Measurements from ENCODE around the gene SLC35G3. TPM values are rescaled to one million over a fixed set of nuclear protein-coding genes. Genes with fewer than 3 reads are reported as not detected.

Gene SLC35G3
- total and polyA plus RNA-seq, 2 experiments from 2014 or later, result not detected

- no peaks in the 10 kb centered on the region for H3K9me2 ChIP-seq (ENCODE audit: insufficient read depth)
- no peaks in the 10 kb centered on the region for H3K79me2 ChIP-seq (replicated peaks; ENCODE audit: insufficient read depth)
- peaks cover 9% of the 10 kb centered on the region for H3K27me3 Mint-ChIP-seq (ENCODE audit: insufficient read depth, low read depth, poor library complexity)
- no peaks in the 10 kb centered on the region for H3K4me1 Mint-ChIP-seq
- no peak overlapping the region for H3K4me3 Mint-ChIP-seq
- no peak for DNase-seq (ENCODE audit: low spot score)
- no peak for TF ChIP-seq JUNB (IDR thresholded peaks at IDR 0.05; ENCODE audit: unreplicated experiment)
- no peak for TF ChIP-seq ZNF114 (CRISPR knock-in tag; IDR thresholded peaks at IDR 0.05)
- no peak for TF ChIP-seq ZNF331 (CRISPR knock-in tag; IDR thresholded peaks at IDR 0.05; ENCODE audit: low read depth)
- no peak for TF ChIP-seq ETS1 (IDR thresholded peaks at IDR 0.05)
- TF ChIP-seq, protein P1, sequence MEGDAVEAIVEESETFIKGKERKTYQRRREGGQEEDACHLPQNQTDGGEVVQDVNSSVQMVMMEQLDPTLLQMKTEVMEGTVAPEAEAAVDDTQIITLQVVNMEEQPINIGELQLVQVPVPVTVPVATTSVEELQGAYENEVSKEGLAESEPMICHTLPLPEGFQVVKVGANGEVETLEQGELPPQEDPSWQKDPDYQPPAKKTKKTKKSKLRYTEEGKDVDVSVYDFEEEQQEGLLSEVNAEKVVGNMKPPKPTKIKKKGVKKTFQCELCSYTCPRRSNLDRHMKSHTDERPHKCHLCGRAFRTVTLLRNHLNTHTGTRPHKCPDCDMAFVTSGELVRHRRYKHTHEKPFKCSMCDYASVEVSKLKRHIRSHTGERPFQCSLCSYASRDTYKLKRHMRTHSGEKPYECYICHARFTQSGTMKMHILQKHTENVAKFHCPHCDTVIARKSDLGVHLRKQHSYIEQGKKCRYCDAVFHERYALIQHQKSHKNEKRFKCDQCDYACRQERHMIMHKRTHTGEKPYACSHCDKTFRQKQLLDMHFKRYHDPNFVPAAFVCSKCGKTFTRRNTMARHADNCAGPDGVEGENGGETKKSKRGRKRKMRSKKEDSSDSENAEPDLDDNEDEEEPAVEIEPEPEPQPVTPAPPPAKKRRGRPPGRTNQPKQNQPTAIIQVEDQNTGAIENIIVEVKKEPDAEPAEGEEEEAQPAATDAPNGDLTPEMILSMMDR (conservative IDR thresholded peaks at IDR 0.05; ENCODE audit: low read depth in 2 of 2), result no peak
- TF ChIP-seq POLR2AphosphoS5 (IDR thresholded peaks at IDR 0.05; ENCODE audit: low read depth), result no peak
- no peak for TF ChIP-seq NANOG (IDR thresholded peaks at IDR 0.05; ENCODE audit: borderline replicate concordance)
- TF ChIP-seq STAT1 (IDR thresholded peaks at IDR 0.05; ENCODE audit: unreplicated experiment), result no peak
- TF ChIP-seq ZNF462 (CRISPR knock-in tag; IDR thresholded peaks at IDR 0.05), result no peak
- no peak for TF ChIP-seq EZH2phosphoT487 (IDR thresholded peaks at IDR 0.05; ENCODE audit: unreplicated experiment)
- no peak for TF ChIP-seq REST (IDR thresholded peaks at IDR 0.05; ENCODE audit: unreplicated experiment)
- TF ChIP-seq CREB1 (CRISPR knock-in tag; IDR thresholded peaks at IDR 0.05; ENCODE audit: low read depth), result no peak
- TF ChIP-seq EZH2 (IDR thresholded peaks at IDR 0.05; ENCODE audit: low read depth, unreplicated experiment), result no peak
- no peak overlapping the region for H3K4me3 ChIP-seq
- peaks cover 13% of the 10 kb centered on the region for H3K9me3 Mint-ChIP-seq
- H3K27ac Mint-ChIP-seq, result no peak overlapping the region
- H3K27ac ChIP-seq (ENCODE audit: low read depth), result no peak overlapping the region
- no peaks in the 10 kb centered on the region for H3K36me3 ChIP-seq (ENCODE audit: insufficient read depth)
- no peaks in the 10 kb centered on the region for H3K36me3 Mint-ChIP-seq (ENCODE audit: low read depth)
- H3K27me3 ChIP-seq (ENCODE audit: insufficient read depth), result no peaks in the 10 kb centered on the region
- H3F3A ChIP-seq (replicated peaks; ENCODE audit: low read depth), result no peaks in the 10 kb centered on the region
- H4K20me1 ChIP-seq (replicated peaks; ENCODE audit: insufficient read depth), result no peaks in the 10 kb centered on the region
- no peak for ATAC-seq
- H3K4me1 ChIP-seq (ENCODE audit: insufficient read depth), result no peaks in the 10 kb centered on the region
- H2AFZ ChIP-seq, result no peak overlapping the region
- H3K4me2 ChIP-seq, result no peak overlapping the region
Measured at GRCh38 chr17:35176897-35177296, 17.3 kb downstream of the SLC35G3 start.
